ENCODE measurements around the gene HHIP.

Gene HHIP

GRCh38 chr4:144709793-144710525 lies 64.0 kb downstream of the HHIP start:
- DNase-seq: no peak

DNA sequence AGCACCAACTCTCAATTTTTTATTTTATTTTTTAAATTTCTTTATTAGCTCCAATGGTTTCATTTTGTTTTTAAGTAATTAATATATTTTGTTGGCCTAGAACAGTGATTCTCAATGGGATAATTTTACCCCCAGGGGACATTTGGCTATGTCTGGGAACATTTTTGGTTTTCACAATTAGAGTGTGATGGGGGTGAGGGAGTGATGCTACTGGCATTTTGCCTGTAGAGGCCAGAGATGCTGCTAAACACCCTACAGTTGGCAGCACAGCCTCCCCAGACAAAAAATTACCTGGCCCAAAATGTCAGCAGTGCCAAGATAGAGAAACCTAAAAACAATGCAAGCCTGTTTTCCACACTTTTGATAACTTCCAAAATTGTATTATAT lies 64.6 kb downstream of the HHIP start:
- no peak for DNase-seq

GRCh38 chr4:144711700-144712456 lies 65.9 kb downstream of the HHIP start:
- no peak for DNase-seq

DNA sequence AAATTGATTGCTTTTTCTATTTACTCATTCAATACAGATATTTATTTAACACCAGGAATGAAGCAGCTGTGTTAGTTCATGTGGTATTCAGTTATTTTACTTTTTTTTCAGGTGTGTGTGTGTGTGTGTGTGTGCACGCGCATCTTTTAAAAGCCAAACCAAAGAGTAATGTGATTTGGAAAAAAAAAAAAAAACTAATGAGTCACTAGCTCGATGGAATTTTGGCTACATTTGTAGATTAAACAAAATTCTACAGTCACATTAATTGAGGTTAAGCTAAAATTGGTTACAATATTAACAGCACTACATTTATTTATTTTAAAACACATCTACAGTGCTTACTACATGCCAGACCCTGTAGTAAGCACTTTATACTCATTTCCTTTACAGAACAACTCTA lies 66.8 kb downstream of the HHIP start:
- no peak for DNase-seq

GRCh38 chr4:144714166-144714565 lies 68.2 kb downstream of the HHIP start:
- no peak for DNase-seq

DNA sequence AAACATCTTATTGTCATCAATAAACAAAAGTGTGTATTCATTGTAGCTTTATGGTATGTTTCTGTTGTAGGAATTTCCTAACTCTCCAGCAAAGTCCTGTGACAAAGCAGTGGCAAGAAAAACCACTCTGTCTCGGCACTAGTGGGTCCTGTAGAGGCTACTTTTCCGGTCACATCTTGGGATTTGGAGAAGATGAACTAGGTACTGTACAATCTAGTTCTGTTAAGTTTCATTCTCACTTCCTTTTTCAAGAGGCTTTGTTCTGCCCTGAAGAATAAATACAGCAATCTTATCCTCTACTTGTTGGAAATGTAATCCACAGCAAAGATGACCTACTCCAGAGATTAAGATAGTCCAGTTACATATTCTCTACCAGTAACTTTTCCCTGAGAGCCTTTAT lies 69.3 kb downstream of the HHIP start:
- no peak for DNase-seq

- DNase-seq: no peak
These were observed 70.8 kb downstream of the HHIP start for GRCh38 chr4:144716778-144717177.

- DNase-seq: no peak
These were observed 73.1 kb downstream of the HHIP start for GRCh38 chr4:144718958-144719512.

DNA sequence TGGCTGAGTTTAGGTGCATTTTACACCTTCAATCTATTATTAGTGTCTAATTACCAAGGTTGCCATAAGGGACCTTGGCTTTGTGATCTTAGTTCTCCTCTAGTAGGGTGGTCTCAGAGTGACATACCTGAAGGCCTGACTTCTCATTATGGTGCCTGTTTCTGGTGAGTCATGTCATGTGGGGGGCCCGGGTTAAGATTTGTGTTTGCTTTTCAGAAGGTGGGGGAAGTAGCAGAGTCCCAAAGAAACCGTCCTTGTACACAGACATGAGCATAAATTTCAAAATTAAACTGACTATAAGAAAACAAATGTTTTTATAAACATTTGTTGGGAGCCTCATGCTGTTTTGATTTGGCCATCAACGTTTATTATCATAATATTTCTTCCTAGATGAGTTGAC lies 74.5 kb downstream of the HHIP start:
- no peak for DNase-seq

DNA sequence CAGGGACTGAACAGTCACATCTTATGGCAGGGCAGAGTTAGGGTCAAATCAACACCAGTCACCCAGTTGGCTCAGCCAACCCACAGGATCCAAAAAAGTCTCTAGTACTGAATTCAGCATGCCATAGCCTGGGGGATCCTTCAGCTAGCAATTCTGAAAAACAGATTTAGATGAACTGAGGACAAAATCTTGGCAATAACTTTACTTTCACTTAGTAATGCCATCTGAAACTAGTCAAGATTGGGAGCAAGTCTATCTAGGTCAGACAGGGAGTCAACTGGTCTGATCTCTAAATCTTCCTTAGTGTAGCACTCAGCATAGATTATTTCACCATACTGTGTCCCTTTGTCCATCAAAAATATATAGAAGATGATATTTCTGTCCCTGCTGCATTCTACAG lies 76.0 kb downstream of the HHIP start:
- DNase-seq: no peak

- no peak for DNase-seq
These were observed 77.5 kb downstream of the HHIP start for GRCh38 chr4:144723471-144723870.

- DNase-seq: no peak
These were observed 83.2 kb downstream of the HHIP start for GRCh38 chr4:144729175-144729574.

GRCh38 chr4:144732584-144733428 lies 86.8 kb downstream of the HHIP start:
- no peak for DNase-seq

GRCh38 chr4:144733566-144733965 lies 87.6 kb downstream of the HHIP start:
- no peak for DNase-seq

- DNase-seq: no peak
These were observed 88.6 kb downstream of the HHIP start for GRCh38 chr4:144734522-144734921.

DNA sequence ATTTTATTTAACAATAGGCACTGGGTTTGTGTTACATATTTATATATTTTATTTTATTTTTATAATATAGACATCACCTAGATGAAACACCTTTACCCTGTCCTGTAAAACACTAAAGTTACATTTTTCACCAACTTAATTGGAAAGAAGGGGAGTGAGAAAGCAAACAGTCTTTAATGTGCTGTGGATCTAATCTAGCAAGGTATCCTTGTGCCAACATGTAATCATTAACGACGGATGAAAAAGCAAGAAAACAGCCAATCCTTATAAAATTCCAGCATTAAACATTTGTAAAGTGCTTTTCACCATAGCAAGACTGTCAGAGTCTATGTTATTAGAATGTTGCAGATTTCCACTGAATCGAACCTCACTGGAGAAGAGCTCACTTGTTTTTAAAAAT lies 92.7 kb downstream of the HHIP start:
- DNase-seq: no peak

GRCh38 chr4:144739511-144740033 lies 93.6 kb downstream of the HHIP start:
- DNase-seq: no peak

DNA sequence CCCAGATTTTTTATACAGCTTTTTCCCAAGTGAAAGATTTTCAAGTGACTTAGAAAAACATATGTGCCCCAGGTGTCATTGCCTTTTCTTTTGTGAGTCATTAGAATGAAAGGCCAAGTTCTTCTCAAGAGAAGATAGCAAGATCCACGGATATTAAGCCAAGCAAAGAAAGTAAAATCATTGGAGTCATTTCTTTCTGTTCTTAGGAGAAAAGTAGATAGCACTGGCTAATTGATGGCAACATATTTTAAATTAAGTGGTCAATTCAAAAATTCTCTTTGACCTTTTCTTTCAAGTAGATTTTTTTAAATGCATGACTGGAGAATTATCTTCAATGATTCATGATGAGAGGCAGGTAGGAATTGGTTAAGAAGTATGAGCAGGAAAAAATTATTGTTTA lies 94.4 kb downstream of the HHIP start:
- no peak for DNase-seq

DNA sequence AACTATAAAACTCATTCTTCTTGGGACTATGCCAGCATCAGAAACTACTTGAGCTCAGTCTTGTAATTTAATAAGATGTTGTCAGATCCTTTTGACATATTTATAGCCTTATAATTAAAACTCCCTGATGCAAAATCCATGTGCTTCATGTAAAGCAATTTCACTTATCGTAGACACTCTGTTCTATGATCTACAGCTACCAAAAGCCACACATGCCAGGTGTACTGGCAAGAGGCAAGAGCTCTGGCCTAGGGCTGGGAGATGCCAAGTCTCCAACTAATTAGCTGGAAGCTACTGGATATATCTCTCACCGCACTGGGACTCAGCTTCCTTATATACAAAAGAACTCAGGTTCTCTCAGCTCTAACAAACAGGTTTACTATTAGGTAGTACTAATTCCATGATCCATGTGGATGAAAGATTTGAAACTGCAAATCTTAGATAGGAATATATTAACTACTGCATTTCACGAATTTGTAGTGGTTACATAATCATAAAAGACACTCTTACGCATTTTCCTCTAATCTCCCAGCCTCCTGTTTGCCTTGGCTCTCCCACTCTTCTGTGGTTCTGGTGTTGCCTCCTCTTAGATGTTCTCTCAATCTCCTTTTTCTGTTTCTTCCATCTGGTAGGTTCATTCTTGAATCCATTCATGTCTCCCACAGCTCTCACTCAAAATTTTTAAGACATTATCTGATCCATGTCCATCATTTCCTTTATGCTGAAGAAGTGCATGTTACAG lies 103.0 kb downstream of the HHIP start:
- DNase-seq: no peak

GRCh38 chr4:144750348-144750747 lies 104.4 kb downstream of the HHIP start:
- DNase-seq: no peak

- DNase-seq: no peak
These were observed 108.8 kb downstream of the HHIP start for GRCh38 chr4:144754562-144755410.
